ENCODE results near the gene B3GAT2.

B3GAT2 gene

GRCh38 chr6:70843328-70843918 lies 113.4 kb downstream of the B3GAT2 start:
- DNase-seq, result no peak

- DNase-seq, result no peak
Measured at GRCh38 chr6:70842541-70842940, 114.3 kb downstream of the B3GAT2 start.

- DNase-seq, result no peak
Measured at GRCh38 chr6:70841112-70841511, 115.7 kb downstream of the B3GAT2 start.

- DNase-seq, result no peak
Measured at GRCh38 chr6:70839286-70840266, 117.3 kb downstream of the B3GAT2 start.

- no peak for DNase-seq
Measured at GRCh38 chr6:70838907-70839285, 118.0 kb downstream of the B3GAT2 start.

GRCh38 chr6:70834520-70834919 lies 122.3 kb downstream of the B3GAT2 start:
- DNase-seq, result no peak

GRCh38 chr6:70831427-70831826 lies 125.4 kb downstream of the B3GAT2 start:
- DNase-seq, result no peak

- DNase-seq, result no peak
Measured at GRCh38 chr6:70823651-70824050, 133.2 kb downstream of the B3GAT2 start.

- DNase-seq, result no peak
Measured at GRCh38 chr6:70821751-70822150, 135.1 kb downstream of the B3GAT2 start.

- DNase-seq, result no peak
Measured at GRCh38 chr6:70820778-70821177, 136.1 kb downstream of the B3GAT2 start.

GRCh38 chr6:70819646-70820045 lies 137.2 kb downstream of the B3GAT2 start:
- DNase-seq, result no peak

GRCh38 chr6:70813885-70814284 lies 143.0 kb downstream of the B3GAT2 start:
- no peak for DNase-seq

- no peak for DNase-seq
Measured at GRCh38 chr6:70811788-70812187, 145.1 kb downstream of the B3GAT2 start.
